Hepatocyte (in vitro differentiated cells): ENCODE measurements around the gene FOXO6.

Experiments
- CTCF ChIP-seq: fragments of 200-600 bp; sonication (generic); IDR thresholded peaks from 2 replicates; pipeline ENCODE4 v1.5.1; 2016; ENCODE audit warnings: antibody characterized with exemption, mild to moderate bottlenecking; ENCODE audit not compliant: poor library complexity
- EZH2 ChIP-seq: fragments of 200-600 bp; sonication (generic); IDR thresholded peaks from 2 replicates; pipeline ENCODE4 v1.6.1; 2016; ENCODE audit warnings: antibody characterized with exemption, mild to moderate bottlenecking, borderline replicate concordance

DNA sequence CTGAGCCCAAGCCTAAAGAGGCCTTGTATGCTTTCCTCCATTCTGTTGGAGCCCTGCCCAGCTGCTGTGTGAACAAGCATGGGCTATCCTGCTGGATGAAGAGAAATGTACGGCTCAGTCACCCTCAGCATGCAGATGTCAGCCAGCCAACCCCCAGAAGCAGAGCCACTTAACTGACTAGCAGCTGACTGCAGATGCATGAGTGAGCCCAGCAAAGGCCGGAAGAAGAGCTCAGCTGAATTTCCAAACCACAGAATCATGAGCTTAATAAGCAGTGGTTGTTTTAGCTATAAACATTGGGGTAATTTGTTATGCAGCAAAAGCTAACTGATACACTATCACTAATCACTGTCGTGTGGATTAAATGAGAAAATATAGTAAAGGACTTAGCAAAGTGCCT, 39.0 kb downstream of the FOXO6 start:
- TF ChIP-seq CTCF (no peak), EZH2 (no peak)
